ENCODE data around the gene DFFA.
"Not testable (repeated sequence)": the region's sequence is repeated elsewhere in the genome, so short reads cannot be mapped to it uniquely, and the experiment has no call there.

The DFFA gene

DNA sequence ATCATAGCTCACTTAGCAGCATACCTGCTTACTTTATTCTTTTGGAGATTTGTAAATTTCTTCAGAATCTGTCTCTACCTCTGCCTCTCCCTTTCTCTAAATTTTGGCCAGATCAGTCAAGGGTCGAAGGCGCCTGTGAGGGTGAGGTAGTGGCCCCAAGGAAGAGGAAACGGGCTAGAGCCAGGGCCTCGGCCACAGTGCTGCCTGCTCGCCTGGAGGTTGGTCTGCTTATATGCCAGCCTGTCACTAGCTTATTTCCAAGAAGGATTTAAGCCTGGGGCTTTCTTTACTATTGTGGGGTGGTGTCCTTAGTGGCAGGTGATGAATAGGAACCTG is 22.1 kb upstream of the DFFA start:
- Histone ChIP-seq H3K9me3 (ENCODE audit: control insufficient read depth, insufficient read depth, low read length) (no peaks in the 10 kb centered on the region), H3K36me3 (ENCODE audit: insufficient read depth, low read length) (no peaks in the 10 kb centered on the region), H3K9ac (ENCODE audit: low read depth, low read length) (no peak overlapping the region), H3K4me1 (ENCODE audit: insufficient read depth, low read length) (peaks cover 9% of the 10 kb centered on the region; the same call in 1 of the 2 replicates)

DNA sequence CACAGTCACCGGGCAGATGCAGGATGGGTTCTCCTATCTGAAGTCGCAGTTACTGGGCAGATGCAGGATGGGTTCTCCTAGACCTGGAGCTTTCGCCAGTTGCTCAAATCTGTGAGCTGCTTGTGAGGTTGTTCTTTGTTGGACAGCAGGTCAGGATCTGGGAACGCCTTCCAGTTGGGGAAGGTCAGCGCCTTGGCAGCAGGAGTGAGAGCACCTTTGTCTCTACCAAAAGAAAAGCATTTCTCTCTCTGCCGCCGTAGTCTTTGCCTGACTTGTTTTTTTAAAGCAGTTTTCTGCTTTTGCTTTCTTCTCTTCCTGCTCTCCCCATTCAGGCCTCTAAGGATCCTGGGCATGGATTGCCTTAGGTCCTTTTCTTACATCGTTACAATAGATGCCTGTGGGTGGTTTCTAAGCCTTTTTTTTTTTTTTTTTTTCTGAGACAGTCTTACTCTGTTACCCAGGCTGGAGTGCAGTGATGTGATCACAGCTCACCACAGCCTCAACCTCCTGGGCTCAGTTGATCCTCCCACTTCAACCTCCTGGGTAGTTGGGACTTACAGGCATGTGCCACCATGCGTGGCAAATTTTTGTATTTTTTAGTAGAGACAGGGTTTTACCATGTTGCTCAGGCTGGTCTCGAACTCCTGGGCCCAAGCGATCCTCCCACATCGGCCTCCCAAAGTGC is 18.1 kb upstream of the DFFA start:
- Histone ChIP-seq H3K4me1 (ENCODE audit: insufficient read depth, low read length) (peaks cover 9% of the 10 kb centered on the region; the same call in 1 of the 2 replicates), H3K9me3 (ENCODE audit: control insufficient read depth, insufficient read depth, low read length) (no peaks in the 10 kb centered on the region), H3K9ac (ENCODE audit: low read depth, low read length) (no peak overlapping the region), H3K36me3 (ENCODE audit: insufficient read depth, low read length) (no peaks in the 10 kb centered on the region)

DNA sequence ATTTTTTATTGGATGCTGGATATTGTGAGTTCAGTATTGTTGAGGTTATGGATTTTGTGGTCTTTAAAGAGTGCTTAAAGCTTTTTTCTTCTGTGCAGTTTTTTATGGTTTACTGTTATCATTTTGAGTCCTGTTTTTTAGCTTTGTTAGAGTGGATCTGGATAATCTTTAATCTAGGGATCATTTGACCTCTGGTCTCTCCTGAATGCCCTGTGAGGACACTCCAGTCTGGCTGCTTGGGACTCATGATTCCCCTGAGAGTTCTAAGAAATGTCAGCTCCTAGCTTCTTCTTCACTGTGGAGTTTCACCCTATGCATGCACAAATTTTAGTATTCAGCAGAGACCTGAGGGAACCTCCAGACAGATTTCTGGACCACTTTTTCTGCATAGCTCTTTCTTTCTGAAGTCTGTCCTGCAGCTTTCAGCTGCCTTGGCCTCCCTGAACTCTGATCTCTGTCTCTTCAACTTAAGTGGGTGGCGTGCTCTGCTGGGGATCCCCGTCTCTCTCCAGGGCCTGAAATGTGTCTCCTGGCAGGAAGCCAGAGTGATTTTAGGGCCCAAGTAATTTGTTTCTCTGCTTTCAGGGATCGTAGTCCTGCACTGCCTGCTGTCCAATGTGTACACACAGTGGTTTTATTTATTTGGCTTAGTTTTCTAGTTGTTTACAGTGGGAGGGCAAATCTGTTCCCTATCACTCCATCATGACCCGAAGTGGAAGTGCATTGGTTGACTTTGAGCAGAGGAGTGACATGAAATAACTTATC is 17.1 kb upstream of the DFFA start:
- 0 out of 2 replicates have a peak, but pooled peaks cover 5% of the 10 kb centered on the region for H3K4me1 ChIP-seq (ENCODE audit: insufficient read depth, low read length)

DNA sequence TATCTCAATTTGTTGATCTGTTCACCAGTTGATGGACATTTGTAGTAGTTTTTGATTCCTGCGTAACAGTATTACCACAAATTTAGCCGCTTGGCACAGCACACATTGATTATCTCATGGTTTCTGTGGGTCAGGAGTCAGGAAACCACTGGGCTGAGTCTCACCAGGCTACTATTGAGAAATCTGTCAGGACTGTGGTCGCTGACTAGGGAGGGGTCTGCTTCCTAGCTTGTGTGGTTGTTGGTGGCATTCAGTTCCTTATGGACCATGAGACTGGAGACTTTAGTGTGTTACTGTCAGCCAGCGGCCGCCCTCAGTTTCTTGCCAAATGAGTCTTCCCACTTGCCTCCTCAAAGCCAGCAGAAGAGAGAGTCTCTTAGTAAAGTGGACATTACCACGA is 12.2 kb upstream of the DFFA start:
- Histone ChIP-seq H3K36me3 (ENCODE audit: insufficient read depth, low read length) (no peaks in the 10 kb centered on the region), H3K4me1 (ENCODE audit: insufficient read depth, low read length) (no peaks in the 10 kb centered on the region), H3K9me3 (ENCODE audit: control insufficient read depth, insufficient read depth, low read length) (no peaks in the 10 kb centered on the region), H3K9ac (ENCODE audit: low read depth, low read length) (no peak overlapping the region)

More for the DNA sequence above, 17.1 kb upstream of the DFFA start:
- Histone ChIP-seq H3K36me3 (ENCODE audit: insufficient read depth, low read length) (no peaks in the 10 kb centered on the region), H3K9me3 (ENCODE audit: control insufficient read depth, insufficient read depth, low read length) (no peaks in the 10 kb centered on the region), H3K9ac (ENCODE audit: low read depth, low read length) (no peak overlapping the region)

- Histone ChIP-seq H3K4me1 (ENCODE audit: insufficient read depth, low read length) (peaks cover 5% of the 10 kb centered on the region), H3K9me3 (ENCODE audit: control insufficient read depth, insufficient read depth, low read length) (no peaks in the 10 kb centered on the region), H3K9ac (ENCODE audit: low read depth, low read length) (no peak overlapping the region), H3K36me3 (ENCODE audit: insufficient read depth, low read length) (no peaks in the 10 kb centered on the region)
Observed at GRCh38 chr1:10480614-10481013, 8.3 kb upstream of the DFFA start.

GRCh38 chr1:10479296-10479695 is 7.0 kb upstream of the DFFA start:
- peaks cover 5% of the 10 kb centered on the region for H3K4me1 ChIP-seq (ENCODE audit: insufficient read depth, low read length)
- no peaks in the 10 kb centered on the region for H3K9me3 ChIP-seq (ENCODE audit: control insufficient read depth, insufficient read depth, low read length)
- H3K9ac ChIP-seq (ENCODE audit: low read depth, low read length), result no peak overlapping the region
- H3K36me3 ChIP-seq (ENCODE audit: insufficient read depth, low read length), result no peaks in the 10 kb centered on the region

- H3K9ac ChIP-seq (ENCODE audit: low read depth, low read length), result peak overlapping the region; percentile 94
- no peaks in the 10 kb centered on the region for H3K9me3 ChIP-seq (ENCODE audit: control insufficient read depth, insufficient read depth, low read length)
- H3K36me3 ChIP-seq (ENCODE audit: insufficient read depth, low read length), result no peaks in the 10 kb centered on the region
- H3K4me1 ChIP-seq (ENCODE audit: insufficient read depth, low read length), result peaks cover 5% of the 10 kb centered on the region
Observed at GRCh38 chr1:10475510-10475909, 3.2 kb upstream of the DFFA start.

- peaks cover 5% of the 10 kb centered on the region for H3K4me1 ChIP-seq (ENCODE audit: insufficient read depth, low read length)
- H3K9me3 ChIP-seq (ENCODE audit: control insufficient read depth, insufficient read depth, low read length), result no peaks in the 10 kb centered on the region
Observed at GRCh38 chr1:10474613-10475507, 2.5 kb upstream of the DFFA start, which contains the start of gene PEX14. PEX14 (plus strand) TSS chr1:10474950; CDS start chr1:10474967, 17 bp downstream.

DNA sequence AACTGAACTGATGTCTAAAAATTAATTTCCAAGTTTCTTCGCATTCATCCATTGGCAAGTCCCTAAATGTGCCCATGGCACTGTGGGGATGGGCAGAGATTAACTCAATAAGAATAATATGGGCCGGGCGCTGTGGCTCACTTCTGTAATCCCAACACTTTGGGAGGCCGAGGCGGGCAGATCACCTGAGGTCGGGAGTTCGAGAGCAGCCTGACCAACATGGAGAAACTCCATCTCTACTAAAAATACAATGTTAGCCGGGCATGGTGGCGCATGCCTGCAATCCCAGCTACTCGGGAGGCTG is 1.9 kb upstream of the DFFA start:
- not testable (repeated sequence) for H3K36me3 ChIP-seq (ENCODE audit: insufficient read depth, low read length); H3K4me1 ChIP-seq (ENCODE audit: insufficient read depth, low read length); H3K9me3 ChIP-seq (ENCODE audit: control insufficient read depth, insufficient read depth, low read length)
- H3K9ac ChIP-seq (ENCODE audit: low read depth, low read length), result peak overlapping the region; percentile 94; the same call in 1 of the 2 replicates

More at GRCh38 chr1:10474613-10475507, 2.5 kb upstream of the DFFA start, which contains the start of gene PEX14:
- Histone ChIP-seq H3K36me3 (ENCODE audit: insufficient read depth, low read length) (peaks cover 4% of the 10 kb centered on the region; the same call in 1 of the 2 replicates), H3K9ac (ENCODE audit: low read depth, low read length) (peak within 1 kb of the TSS; percentile 94)

DNA sequence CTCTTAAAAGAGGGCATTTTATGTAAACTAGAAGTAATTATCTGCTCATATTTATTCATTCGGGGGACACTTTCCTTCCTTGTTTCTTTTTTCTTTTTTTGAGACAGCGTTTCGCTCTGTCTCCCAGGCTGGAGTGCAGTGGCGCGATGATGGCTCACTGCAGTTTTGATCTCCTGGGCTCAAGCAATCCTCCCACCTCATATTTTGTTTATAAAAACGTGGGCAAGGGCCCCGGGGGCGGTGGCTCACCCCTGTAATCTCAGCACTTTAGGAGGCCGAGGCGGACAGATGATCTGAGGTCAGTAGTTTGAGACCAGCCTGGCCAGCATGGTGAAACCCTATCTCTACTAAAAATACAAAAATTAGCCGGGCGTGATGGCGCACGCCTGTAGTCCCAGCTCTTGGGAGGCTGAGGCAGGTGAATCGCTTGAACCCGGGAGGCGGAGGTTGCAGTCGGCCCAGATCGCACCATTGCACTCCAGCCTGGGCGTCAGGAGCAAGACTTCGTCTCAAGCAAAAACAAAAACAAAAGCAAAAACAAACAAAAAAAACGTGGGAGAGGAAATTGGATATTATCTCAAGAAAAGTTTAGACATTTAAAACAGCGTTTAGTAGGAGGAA is 926 bp upstream of the DFFA start:
- no peaks in the 10 kb centered on the region for H3K9me3 ChIP-seq (ENCODE audit: control insufficient read depth, insufficient read depth, low read length)
- H3K36me3 ChIP-seq (ENCODE audit: insufficient read depth, low read length), result peaks cover 6% of the 10 kb centered on the region
- H3K4me1 ChIP-seq (ENCODE audit: insufficient read depth, low read length), result peaks cover 5% of the 10 kb centered on the region
- H3K9ac ChIP-seq (ENCODE audit: low read depth, low read length), result no peak overlapping the region

GRCh38 chr1:10471411-10472219 is 714 bp downstream of the DFFA start:
- Histone ChIP-seq H3K4me1 (ENCODE audit: insufficient read depth, low read length) (peaks cover 5% of the 10 kb centered on the region), H3K9me3 (ENCODE audit: control insufficient read depth, insufficient read depth, low read length) (no peaks in the 10 kb centered on the region), H3K9ac (ENCODE audit: low read depth, low read length) (peak overlapping the region; percentile 95), H3K36me3 (ENCODE audit: insufficient read depth, low read length) (peaks cover 19% of the 10 kb centered on the region)

DNA sequence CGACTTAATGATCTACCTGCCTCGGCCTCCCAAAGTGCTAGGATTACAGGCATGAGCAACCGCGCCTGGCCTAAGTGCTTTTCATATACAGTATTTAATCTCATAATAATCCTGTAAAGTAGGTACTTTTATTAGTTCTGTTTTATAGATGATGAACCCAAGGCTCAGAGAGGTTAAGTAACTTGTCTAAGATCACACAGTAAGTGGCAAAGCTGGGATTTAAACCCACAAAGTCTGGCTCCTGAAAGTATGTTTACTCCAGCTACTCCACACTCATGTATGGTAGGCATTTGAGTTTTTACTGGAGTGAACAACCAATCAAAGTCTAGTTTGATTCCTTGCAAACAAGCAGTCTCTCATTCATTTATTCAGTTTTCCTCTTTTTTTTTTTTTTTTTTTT is 2.3 kb downstream of the DFFA start:
- Histone ChIP-seq H3K9me3 (ENCODE audit: control insufficient read depth, insufficient read depth, low read length) (no peaks in the 10 kb centered on the region), H3K36me3 (ENCODE audit: insufficient read depth, low read length) (peaks cover 29% of the 10 kb centered on the region), H3K4me1 (ENCODE audit: insufficient read depth, low read length) (no peaks in the 10 kb centered on the region; the same call in 1 of the 2 replicates), H3K9ac (ENCODE audit: low read depth, low read length) (no peak overlapping the region)

DNA sequence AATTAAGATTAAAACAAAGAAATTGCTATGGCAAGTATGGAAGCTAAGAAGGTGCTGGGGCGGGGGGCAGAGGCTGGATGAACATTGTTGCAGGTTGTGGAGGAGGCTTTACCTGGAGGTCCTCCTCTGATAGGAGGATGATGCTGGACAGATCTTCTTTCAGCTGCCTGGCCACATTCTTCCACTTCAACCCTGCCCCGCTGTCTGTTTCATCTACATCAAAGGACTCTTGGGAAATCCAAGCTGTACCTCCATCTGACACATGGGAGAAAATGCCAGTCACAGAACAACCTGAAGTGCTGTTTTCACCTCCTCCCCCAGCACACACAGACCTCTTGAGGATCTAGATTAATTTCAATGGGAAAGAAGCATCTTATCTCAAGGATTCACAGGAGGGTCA is 5.3 kb downstream of the DFFA start:
- Histone ChIP-seq H3K9ac (ENCODE audit: low read depth, low read length) (no peak overlapping the region), H3K9me3 (ENCODE audit: control insufficient read depth, insufficient read depth, low read length) (no peaks in the 10 kb centered on the region), H3K4me1 (ENCODE audit: insufficient read depth, low read length) (no peaks in the 10 kb centered on the region; the same call in 1 of the 2 replicates), H3K36me3 (ENCODE audit: insufficient read depth, low read length) (peaks cover 33% of the 10 kb centered on the region)

Data from ES-I3 (cell line).